HG03135 (cell line): ENCODE data around the gene SPOCK3.
A peak's percentile ranks its signal among the peaks of the same experiment; 100 is the strongest.
"Not testable (repeated sequence)": the region's sequence is repeated elsewhere in the genome, so short reads cannot be mapped to it uniquely, and the experiment has no call there.

Source experiments
- ATAC-seq: cut with Tn5 transposase; IDR thresholded peaks from one replicate; pipeline ENCODE4 v1.9.1; 2021; ENCODE audit warnings: mild to moderate bottlenecking, moderate library complexity; ENCODE audit not compliant: unreplicated experiment

Gene SPOCK3

DNA sequence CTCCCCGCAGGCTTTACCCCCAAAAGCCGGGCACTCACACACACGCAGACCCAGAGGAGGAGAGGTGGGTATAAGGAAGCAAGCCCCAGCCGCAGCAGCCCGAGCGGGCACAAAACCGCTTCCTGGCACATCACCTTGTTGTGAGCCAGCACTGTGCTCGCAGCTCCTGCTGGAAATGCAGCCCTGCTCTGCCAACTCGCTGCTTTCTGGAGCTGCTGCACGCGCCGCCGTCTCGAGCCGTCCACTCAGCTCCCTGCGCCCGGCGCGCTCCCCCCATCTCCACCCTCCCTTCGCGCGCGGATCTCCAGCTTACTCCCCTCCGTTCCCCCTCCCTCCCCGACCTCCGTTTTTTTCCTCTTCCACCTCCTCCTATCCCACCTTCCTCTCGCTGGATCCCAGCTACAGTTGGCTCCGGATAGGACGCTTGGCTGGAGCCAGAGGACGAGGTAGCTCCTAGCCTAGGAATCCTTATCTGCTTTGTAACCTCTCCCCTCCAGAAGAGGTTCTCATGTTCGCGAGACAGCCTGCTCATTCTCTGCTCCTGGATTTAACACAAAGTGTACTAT lies at the start of gene SPOCK3:
Gene SPOCK3 (minus strand): TSS at position 179 of the 566 bp plus-strand sequence.
- peak; percentile 37 for ATAC-seq

DNA sequence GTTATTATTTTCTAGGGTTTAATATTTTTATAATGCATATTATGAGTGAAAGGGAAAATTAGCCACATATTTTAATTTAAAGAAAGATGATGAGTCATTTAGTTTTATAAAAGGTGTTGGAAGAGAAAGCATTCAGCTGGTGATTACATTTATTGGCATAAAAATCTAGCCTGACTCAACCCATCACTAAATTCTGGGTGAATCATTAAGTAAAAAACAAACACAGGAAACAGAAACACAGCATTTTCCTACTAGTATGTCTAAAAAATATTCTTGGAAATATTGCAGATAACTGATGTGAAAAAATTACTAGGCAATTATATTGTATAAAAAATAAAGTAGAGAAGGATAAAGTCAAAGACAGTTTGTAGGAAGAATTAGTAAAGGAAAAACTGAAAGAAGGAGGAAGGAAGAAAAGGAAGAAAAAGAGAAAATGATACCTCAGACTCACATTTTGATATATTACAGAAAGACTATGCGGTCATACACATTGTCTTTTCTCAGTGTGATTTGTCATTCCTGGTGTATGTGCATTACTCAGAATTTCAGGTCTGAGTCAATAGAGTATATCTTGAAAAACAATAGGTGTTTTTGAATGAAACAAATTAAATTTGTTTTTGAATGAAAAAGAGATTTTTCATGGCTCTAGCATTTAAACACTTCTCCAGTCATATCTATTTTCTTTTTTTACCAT lies 48.0 kb upstream of the SPOCK3 start:
- ATAC-seq: no peak

DNA sequence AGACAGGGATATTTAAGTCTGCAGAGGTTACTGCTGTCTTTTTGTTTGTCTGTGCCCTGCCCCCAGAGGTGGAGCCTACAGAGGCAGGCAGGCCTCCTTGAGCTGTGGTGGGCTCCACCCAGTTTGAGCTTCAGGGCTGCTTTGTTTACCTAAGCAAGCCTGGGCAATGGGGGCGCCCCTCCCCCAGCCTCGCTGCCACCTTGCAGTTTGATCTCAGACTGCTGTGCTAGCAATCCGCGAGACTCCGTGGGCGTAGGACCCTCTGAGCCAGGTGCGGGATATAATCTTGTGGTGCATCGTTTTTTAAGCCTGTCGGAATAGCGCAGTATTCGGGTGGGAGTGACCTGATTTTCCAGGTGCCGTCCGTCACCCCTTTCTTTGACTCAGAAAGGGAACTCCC lies 47.3 kb upstream of the SPOCK3 start:
- ATAC-seq: not testable (repeated sequence)

- ATAC-seq: no peak
Observed at GRCh38 chr4:167274351-167274750, 40.1 kb upstream of the SPOCK3 start.

DNA sequence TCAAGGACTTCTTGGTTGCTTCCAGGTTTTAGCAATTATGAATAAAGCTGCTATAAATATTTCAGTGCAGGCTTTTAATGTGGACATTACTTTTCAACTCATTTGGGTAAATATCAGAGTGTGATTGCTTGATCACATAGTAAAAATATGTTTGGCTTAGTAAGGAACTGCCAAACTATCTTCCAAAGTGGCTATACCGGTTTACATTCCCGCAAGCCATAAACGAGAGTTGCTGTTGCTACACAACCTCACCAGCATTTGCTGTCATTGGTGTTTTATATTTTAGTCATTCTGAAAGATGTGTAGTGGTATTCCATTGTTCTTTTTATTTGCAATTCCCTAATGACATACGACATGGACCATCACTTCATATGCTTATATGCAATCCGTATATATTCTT lies 30.9 kb upstream of the SPOCK3 start:
- ATAC-seq: no peak

DNA sequence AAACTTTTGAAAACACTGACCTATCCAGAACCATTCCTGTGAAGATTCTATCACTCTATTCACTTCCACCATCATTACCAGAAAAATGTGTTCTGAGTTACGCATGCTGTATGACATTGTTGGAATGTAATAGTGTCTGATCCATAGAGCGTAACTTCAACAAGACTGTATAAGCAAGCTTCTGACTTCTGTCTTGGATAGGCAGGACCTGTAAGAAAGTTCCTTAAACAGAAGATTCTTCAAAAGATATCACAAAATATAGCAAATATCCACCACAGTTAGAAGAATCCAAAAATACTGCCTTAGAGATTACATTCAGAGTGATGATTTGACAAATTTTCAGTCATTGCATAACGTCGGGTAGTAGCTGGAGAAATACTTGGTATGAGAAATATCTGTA lies 14.0 kb upstream of the SPOCK3 start:
- no peak for ATAC-seq

- ATAC-seq: no peak
Observed at GRCh38 chr4:167239627-167240026, 5.3 kb upstream of the SPOCK3 start.

- ATAC-seq: no peak
Observed at GRCh38 chr4:167238226-167238625, 3.9 kb upstream of the SPOCK3 start.

- peak; percentile 50 for ATAC-seq
Observed at GRCh38 chr4:167233685-167234315, 494 bp downstream of the SPOCK3 start.

DNA sequence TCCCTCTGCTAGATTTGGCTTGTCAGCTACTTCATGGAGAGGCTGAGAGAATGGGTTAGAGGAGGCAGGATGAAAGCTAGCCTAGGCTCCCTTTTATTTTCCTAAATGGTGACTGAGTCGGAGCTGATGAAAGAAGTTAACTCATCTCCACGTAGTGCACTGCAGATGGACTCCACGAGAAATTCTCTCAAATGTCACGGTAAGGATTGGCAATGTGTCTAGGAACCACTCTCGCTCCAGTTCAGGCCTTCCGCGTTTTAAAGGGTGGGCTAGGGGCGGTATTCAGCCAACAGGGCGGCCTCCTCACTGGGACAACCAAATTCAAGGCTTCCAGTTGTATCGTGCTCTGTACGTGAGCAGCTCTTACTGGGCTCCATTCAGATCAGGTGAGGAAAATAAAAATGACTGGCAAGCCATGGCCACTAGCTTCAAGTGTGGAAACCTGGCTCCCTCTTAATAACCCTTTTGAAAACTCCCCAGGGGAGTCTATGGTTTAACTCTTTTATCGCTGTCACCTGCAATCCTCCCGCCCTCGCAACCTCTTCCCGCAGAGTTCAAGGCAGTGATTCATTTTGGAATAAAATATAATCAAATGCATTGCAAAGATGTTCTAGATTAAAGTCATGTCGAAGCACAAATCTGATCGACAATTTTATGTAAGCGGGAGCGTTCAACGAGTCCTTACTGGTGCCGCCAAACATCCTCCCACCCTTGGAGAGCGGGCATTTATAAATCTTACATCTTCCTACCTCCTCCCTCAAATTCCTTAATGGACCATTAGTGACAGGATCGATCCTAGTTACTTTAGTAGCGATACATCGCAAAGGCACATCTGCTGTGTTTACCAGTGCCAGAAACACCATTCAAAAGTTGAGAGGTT lies 1.2 kb downstream of the SPOCK3 start:
- ATAC-seq: no peak

- no peak for ATAC-seq
Observed at GRCh38 chr4:167230744-167231143, 3.5 kb downstream of the SPOCK3 start.

DNA sequence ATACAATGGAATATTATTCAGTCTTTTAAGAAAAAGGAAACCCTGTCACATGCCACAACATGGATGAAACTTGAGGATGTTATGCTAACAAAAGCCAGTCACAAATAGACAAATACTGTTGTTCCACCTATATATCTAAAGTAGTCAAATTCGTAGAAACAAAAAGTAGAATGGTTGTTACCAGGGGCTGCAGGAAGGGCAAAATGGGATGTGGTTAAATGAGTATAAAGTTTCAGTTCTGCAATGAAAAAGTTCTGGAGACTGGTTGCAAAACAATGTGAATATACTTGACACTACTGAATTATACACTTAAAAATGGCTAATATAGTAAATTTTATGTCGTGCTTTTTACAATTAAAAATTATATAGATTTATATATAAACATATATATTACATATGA lies 12.2 kb downstream of the SPOCK3 start:
- ATAC-seq: peak; percentile 96

DNA sequence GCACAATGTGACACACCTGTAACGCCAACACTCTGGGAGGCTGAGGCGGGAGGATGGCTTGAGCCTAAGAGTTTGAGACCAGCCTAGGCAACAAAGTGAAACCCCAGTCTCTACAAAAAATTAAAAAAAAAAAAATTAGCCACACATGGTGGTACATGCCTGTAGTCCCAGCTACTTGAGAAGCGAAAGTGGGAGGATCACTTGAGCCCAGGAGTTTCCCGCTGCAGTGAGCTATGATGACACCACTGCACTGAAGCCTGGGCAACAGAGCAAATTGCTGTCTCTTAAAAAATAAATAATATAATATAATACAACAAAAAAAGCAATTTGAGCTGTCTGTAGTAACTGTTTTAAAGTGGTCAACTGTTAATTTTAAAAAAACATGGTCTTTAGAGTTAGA lies 13.2 kb downstream of the SPOCK3 start:
- no peak for ATAC-seq

DNA sequence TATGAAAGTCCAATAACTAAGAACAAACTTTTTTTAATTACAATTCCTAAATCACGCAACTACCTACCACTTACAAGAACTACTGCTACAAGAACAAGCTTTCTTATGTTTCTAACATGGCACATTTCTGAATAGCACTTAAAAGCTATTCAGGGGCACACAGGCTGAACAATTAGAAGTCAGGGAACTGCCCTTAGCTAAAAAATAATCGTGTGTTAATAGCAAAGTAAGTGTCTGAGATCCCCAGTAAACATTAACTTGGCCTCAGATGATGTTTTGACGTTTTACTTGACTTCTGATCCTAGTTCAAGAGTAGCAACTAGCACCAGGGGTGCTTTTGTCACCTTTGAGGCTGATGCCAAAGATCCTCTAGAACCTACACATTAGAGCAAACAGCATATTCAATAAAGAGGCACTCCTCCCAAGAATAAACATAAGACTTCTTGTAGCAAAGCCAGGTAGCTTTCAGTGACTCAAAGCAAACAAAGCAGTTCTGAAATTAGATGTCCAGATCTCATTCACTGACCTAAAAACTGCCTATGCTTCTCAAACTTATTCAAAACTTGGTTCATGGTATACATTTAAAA lies 16.2 kb downstream of the SPOCK3 start:
- no peak for ATAC-seq

- ATAC-seq: no peak
Observed at GRCh38 chr4:167216783-167217182, 17.5 kb downstream of the SPOCK3 start.

DNA sequence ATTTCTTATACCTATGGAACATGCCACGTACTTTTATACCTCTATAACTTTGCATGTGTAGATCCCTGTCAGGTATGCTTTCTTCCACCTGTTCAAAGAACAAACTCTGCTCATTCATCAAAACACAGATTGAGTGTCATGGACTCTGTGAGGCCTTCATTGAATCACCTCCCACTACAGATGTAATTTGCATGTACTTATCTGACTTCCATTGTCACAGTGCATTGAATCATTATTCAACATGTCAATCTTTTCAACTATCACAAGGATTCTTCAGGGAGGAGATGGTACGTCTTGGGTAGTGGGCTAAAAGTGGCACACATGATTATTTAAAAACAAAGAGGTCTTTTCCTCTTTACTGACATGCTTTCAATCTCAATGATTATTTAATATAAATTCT lies 24.1 kb downstream of the SPOCK3 start:
- ATAC-seq: no peak

DNA sequence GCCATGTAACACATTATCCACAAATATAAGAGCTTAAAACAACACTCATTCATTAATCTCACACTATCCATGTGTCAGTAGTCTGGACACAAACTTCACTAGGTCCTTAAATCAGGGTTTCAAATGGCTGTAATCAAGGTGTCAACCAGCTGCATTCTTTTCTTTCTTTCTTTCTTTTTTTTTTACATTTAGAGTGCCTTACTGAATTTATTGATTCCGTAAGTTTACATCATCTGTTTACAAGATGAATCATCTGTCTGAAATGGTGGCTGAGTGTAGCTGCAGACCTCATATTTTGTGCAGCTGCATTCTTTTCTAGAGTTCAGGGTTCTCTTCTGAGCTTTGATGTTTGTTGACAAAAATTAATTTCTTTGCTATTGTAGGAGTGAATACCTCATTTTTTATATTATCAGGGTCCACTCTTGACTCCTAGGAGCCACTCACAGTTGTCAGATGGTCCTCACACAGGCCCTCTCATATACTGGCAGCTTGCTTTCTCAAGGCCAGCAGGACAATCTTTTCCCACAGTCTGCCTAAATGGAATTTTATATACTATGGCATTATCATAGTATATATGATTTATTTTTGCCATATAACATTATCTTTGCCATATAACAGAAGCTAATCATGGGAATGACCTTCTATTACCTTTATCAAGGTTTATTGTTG lies 37.8 kb downstream of the SPOCK3 start:
- ATAC-seq: no peak

DNA sequence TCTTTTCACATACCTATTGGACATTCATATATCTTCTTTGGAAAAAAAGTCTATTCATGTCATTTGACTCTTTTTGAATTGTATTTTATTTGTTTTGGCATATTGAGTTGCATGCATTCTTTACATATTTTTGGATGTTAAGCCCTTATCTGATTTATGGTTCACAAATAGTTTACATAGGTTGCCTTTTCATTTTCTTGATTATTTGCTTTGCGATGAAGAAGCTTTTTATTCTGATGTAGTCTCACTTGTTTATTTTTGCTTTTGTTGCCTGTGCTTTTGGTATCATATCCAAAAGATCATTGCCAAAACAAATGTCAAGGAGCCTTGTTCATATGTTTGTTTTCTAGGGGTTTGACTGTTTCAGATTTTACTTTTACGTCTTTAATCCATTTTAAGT lies 43.9 kb downstream of the SPOCK3 start:
- no peak for ATAC-seq

GRCh38 chr4:167185465-167185864 lies 48.8 kb downstream of the SPOCK3 start:
- no peak for ATAC-seq

DNA sequence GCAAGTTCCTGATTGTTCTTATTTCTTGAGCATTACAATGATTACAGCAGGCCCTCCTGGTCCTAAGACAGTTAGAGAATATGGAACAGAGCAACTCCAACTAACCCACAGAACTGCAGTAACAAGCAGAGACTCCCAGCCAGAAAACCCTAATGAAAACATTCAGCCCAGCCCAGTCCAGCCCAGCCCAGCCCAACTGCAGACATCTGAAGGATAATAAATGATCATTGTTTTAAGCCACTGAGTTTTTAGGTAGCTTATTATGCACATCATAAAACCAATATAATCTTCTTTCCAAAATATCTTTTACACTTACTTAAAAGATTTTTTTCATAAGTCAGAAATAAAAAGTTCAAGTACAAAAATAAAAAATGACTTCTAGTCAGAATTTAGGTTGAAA lies 51.3 kb downstream of the SPOCK3 start:
- no peak for ATAC-seq

- ATAC-seq: no peak
Observed at GRCh38 chr4:167177925-167178324, 56.4 kb downstream of the SPOCK3 start.
